Astrocyte of the hippocampus (primary cell): Measurements from ENCODE around the gene ADI1.

ENCODE experiments used
- DNase-seq: peaks from one replicate; pipeline ENCODE4 v3.0.0; 2011; ENCODE audit warnings: low read depth, low spot score

ADI1 gene

DNA sequence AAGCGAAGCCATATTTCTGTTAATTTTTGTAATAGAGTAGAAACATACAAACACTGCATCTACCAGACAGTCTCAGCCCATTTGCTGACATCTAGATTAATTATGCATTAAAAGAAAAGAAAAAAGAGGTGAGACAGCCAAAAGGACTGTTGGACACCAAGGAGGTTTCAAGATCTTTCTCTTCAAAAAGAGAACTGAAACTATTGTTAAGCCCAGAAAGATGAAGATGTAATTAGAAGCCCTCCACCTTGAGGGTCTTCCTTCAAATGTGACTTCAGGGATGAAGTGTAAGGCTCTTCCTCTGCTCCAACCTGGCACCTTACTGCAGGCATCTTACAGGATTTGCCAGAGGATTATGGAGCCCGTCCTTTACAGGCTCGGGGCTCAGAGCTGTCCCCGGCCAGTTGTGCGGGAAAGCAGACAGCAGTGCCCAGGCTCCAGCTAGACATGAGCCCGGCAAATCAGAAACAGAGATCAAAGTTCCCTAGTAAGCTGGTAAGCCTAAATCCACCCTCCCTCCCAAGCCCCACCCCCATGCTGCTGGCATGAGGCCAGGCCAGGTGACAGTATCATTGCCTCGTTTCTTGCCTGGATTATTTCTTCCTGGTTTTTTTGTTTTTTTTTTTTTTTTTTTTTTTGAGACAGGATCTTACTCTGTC, 38.9 kb downstream of the ADI1 start:
- no peak for DNase-seq

DNA sequence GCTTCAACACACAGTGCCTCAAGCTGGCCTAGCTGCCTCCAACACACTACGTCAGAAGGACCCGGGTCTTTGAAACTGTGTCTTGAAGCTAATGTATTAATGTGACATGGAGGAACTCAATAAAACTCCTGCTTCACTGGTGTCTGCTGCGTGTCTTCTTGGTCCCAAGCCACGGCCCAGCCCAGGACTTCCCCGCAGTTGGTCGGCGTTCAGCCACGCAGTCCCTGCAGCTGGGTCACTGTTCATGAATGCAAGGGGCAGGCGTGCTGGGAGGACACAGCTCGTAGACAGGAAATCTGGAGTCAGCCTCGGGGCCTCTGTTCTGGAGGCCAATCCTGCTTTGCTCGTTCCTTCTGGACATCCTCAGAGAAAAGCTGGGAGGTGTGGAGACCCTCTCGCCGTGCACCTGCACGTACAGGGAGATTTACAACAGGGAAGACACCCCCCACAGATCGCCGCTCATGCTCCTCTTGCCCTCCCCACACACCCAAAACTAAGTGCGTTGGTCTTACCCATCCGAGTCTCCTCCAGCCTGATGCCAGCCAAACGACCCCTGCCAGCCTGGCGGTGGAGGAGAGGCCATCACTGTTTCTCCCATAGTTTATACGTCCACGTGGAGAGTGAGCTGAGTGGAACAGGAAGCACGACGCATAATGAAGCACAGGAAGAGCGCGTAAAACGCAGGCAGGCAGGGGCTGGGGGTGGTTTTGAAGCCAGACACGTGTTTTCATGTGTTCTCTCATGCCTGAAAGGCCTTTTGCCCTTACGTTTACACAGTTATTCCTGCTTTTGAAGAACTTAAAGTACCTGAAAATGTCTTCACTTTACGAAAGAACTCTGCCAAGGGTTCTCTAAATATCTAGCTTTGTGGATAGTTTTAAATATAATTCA, 39.7 kb downstream of the ADI1 start:
- DNase-seq, result no peak

DNA sequence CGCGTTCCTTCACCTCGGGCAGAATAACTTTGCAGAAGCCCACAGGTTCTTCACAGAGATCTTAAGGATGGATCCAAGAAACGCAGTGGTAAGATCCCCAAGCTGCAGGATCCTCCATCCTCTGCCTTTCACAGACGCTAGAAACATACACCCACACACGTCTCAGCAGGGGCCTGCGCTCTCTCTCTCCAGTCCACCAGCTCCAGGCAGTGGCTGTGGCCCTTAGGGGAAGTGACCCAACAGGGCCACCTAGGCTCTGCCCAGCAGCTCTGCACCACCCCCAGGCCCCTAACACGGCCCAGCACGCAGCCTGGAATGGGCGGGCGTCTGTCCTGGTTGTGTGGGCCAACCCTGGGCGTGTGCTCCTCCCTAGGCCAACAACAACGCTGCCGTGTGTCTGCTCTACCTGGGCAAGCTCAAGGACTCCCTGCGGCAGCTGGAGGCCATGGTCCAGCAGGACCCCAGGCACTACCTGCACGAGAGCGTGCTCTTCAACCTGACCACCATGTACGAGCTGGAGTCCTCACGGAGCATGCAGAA, 40.4 kb downstream of the ADI1 start:
- no peak for DNase-seq

DNA sequence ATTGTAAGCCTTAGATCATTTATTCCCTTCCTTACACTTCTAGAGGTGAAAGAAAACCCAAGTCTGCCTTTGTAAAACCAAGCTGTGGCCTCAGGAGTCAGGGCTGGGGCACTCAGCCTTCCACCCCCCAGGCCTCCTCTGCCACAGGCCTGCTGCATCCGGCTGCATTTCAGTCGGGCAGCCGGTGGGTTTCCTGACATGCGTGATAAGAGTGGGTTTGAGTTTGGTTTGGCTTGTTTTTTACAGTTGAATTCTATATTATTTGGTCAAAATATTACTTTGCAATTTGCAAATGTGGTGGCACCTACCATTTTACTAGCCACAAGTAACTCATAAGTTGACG, 42.4 kb downstream of the ADI1 start:
- DNase-seq, result no peak

DNA sequence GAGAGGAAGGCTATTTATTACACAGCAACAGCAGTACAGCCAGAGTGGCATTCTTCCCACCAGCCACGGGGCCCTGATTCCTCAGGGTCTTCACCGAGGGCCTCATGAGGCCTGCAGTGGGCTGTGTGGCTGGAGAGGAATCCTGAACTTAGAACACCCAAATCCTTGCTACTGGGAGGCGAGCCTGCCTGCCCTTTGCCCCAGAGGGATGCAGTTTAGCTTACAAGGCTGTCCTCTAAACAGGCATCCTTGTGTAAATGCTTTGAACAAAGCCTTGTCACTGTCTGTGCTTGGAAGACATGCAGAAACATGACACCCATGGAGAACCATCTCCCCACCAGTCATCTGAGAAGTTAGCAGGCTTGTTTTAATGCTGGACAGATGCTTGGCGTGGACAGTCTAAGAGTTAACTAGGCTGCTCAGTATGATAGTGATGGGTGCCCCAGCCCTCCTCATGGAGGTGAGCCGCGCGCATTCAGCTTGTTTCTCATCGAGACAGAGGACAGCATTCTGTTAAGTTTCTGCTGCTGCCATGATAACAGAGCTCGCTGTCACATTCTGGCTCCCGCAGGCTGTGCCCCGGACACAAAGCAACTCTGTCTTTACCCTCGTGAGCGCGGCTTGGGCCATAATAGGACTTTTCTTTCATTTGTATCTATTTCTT, 42.9 kb downstream of the ADI1 start:
- DNase-seq, result no peak

DNA sequence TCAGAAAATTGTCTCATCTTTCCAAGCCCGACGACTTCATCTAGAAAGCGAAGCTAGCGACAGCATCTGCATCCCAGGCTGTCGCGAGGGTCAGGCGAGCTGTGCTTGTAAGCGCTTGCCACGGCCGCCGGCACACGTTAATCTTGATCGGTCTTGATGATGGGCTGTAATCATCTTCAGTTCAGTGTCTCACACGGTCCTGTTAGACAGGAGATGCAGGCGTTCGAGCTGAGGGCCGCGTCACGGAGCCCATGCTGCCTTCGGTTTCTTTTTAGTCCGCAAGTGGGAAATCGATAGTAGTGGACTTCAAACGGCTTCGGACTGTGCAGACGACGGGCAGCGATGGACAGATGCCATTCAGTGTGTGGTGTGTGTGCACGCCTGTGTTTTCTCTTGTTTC, 43.6 kb downstream of the ADI1 start:
- DNase-seq, result no peak

DNA sequence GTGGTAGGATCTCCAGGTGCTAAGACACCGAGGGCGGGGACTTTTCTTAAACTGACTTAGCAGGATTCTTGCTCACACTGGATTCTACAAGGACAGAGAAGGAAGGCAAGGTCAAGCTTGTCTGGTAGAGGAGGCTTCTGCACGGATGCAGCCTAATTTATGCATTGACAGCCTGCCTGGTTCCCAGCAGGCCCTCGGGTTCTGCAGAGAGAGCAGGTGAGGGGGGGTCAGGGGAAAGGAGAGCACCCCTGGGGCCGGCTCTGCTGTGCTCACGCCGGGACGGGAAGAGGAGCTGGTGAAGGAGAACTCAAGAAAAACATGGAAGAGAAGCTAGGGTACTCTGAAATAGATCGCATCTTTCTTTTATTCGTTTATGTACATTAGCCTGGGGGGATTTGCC, 46.4 kb downstream of the ADI1 start:
- no peak for DNase-seq

DNA sequence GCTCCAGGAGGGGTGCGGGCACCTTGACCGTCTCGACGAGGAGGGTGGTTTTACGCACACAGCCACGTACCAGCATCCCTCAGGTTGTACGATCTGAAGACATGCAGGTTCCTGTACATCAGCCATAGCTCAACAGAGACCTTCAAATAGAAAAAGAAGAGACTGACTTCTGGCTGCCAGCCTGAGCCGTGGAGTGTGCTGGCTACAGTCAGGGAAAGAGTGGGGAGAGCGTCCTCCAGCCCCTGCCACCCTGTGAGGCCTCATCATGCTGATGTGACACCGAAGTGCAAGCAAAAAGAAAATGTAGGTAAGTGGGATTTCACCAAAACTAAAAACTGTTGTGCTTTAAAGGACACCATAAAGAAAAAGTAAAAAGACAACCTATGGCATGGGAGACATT, 47.0 kb downstream of the ADI1 start:
- no peak for DNase-seq

DNA sequence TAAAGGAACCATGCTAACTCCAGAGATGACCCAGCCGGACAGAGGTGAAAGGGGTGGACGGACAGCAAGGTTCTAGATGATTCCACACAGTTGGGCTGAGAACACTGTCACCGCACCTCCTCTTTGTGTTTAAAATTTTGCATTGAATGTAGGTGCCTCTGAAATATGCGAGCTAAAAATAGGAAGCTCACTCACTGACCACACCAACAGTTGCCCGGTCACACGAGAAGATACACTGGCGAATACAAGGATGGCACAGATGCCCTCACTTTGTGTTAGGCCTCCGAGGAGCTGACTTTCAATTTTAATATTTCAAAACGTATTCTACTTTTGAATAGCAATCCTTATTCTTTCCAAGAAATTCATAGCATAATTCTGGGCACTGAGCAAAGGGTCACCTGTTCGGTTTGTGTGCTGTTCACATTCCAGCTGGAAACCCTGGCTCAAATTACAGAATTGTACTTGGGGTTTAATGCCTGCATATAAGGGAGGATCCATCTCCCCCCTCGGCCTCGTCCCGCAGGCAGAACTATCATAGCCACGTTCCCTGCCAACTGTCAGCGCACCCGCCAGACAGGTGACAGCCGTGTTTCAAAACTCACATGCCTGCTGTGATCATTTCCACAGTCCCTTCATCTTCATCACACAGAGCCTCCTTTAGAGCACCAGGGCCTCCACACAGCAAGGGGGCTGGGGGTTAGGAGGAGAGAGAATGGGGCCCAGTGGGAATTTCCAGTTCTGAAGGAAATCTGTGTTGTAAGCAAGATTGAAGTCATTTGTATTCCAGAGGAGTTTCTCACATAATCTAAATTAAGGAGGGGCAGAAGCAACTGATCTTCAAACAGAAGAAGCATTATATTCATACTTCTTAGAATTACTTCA, 48.2 kb downstream of the ADI1 start:
- peak; percentile 51 for DNase-seq

DNA sequence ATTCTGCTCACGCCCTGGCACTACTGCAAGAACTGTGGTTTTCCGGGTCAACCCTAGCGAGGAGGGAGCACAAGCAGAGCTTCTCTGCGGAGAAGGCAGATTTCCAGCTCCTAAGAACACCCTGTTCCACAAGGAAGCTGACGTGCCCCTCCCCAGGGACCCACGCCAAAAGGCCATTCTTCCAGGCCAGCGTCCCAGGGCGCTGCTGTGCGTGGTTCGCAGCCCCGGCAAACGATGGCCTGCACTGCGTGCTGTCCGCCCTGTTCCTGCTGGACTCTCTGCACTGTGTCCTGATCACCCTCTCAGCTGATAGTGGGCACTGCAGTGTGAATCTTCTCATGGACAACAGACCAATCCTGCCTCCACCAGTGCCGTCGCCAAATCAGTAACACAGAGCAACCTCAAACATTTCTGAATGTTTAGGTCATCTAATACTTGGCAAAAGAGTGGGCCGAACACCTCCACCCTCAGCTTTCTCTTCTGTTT, 49.1 kb downstream of the ADI1 start:
- DNase-seq, result peak; percentile 93

DNA sequence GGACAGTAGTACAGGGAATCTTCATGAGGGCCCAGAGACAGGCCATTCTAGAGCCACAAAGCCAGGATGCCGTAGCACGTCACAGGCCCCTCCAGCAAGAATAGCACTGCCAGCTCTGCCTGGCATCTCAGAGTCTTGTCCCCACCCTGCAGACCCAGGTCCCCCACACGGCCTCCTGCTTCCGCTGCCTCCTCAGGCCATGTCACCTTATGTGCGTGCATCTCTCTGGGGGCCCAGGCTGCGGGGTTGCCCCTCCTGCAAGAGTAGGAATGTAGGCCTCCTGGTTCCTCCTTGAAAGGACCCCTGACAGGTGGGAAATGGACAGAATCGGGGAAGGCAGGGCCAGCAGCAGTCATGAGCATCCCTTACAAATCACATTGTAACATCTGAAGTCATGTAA, 49.8 kb downstream of the ADI1 start:
- DNase-seq, result no peak

DNA sequence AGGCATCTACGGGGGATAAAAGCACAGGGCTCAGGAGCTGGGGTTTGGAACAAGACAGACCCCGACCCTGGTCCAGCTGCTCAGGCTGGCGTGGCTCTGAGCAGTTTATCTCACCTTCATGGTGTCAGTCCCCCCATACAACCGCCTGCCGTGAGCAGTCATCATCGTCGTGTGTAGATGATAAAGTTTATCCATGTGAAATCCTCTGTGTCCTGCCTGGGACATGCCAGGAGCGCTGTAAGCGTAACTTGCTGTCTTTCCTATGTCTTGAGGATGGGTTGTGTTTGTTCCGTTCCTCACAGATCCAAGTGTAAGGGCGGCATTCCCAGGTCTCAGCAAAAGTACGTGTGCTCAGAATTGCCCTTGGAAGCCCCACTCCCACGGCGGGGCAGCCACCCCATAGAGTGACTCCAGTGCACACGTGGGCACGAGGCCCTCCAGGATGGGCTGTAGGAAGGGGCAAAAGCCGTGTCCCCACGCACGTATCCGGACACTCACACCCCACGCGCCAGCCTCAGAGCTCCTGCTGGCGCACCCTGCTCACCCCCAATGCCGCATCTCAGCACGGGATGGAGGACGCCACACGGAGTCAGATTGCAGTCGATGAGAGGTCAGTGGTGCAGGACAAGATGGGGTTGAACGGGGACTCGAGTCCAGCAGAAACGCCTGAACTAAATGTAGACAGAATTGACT, 50.9 kb downstream of the ADI1 start:
- no peak for DNase-seq

DNA sequence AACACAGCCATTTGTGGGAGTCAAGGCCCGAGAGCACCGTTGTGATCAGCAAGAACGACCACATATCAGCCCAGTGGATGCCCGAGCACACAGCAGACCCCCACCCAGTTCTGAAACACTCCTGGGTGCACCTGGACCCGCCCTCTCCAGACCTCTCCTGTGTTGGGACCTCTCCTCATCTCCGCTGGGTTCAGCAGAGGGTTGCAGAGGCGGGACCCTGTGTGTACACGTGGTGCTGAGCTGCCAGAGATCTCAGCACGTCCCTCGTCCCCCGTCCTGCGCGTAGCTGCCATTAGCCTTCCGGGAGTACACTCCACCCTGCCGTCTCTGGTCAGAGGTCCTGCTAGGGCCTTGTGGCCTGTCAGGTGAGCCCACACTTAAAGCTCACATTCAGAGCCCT, 51.7 kb downstream of the ADI1 start:
- DNase-seq, result no peak

DNA sequence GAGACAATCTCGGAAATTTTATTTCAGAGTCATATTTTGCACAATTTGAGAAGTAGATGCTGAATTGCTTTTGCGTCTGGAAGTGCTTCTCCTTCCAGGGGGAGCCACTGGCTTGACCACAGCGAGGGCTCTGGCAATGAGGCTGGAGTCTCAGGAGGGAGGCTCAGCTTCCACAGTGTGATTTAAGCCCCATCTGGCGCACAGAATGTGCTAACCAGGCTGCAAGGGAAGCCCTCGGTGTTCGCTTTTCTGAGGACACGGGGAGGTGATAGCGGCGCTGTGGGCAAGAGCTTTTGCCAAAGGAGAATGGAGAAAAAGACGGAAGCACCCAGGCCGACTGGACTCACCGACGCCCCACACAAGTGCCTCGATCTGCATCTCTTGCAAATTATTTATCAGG, 52.4 kb downstream of the ADI1 start:
- DNase-seq, result no peak

DNA sequence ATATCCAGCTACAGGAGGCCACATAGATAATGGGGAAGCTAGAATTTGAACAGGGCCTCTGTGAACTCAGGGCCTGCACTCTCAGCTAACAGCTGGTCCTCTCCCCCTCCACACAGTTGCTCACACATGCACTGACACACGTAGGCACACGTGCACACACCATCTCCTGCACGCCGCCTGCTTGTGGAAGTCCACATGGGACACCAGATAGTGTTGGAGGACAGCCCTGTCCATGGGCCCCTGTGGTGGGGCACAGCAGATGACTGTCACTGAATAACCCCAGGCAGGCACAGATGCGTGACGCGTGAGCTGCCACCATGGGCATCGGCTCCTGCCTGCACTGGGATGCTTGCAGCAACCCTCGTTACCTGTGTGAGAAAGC, 52.9 kb downstream of the ADI1 start:
- DNase-seq, result no peak

DNA sequence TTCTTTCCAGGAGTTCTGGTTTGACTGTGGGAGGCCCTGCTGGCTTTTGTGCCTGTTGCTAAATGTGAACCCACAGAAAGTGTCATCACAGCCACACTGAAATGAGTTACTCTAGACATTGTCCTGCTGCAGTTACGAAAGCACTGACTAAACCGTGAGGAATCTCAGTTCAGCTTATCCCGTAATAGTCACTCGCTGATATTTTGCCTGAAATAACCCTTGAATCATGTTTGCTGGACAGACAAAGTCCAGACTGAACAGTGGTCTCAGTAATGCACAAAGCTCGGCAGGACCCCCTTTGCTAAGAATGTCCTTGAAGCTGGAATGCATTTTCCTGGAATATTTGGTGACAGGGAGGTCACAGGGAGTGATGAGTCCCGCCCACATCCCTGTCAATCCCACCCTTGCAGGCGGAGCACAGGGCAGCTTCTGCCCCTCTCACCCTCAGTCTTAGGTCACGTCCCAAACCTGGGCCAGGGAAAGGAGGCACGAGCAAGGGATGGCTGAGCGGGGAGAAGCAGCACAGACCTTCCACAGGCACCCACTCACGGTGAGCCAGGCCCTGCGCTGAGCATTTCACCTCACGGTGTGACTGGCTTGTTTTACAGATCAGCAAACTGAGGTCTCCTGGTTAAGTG, 53.4 kb downstream of the ADI1 start:
- DNase-seq, result peak; percentile 93

DNA sequence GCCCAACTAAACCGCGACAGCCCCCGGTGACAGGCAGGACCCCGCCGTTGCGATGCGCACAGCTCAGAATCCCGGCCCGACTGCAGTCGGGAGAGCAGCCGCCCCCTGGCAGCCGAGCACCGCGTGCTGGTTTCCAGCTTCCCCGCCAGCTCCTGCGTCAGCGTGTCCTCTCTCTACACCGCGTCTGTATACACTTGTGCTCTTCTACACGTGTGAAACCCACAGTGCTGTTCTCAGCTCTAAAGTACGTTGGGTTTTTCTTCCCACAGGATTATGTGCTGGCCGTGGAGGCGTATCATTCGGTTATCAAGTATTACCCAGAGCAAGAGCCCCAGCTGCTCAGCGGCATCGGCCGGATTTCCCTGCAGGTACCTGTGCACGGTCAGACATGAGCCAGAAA, 54.0 kb downstream of the ADI1 start:
- no peak for DNase-seq

DNA sequence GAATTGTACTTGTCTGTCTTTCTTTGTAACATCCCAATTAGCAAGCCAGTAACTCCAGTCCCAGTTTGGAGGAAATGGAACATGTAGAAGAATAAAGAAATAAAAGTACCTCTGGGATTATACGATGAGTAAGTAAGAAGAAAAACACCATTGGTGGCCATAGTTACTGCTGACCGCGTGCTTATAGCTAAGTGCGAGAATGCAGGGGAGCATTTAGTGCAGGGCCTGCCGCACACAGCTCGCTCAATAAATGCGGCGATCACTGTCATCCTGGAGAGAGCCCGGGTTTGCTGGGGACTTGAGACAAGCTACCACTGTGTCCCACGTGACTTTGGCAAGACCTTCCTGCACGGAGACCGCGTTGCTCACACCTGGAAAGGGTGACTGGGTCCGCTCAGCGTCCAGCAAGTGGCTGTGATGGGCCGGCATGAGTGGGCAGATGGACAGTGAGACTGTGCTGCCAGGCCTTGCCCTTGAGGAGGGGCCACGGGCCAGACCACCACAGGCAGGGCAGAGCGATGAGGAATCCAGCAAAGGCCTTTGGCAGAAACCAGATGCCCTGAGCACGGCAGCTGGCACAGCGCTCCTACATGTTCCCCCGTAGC, 54.8 kb downstream of the ADI1 start:
- no peak for DNase-seq

DNA sequence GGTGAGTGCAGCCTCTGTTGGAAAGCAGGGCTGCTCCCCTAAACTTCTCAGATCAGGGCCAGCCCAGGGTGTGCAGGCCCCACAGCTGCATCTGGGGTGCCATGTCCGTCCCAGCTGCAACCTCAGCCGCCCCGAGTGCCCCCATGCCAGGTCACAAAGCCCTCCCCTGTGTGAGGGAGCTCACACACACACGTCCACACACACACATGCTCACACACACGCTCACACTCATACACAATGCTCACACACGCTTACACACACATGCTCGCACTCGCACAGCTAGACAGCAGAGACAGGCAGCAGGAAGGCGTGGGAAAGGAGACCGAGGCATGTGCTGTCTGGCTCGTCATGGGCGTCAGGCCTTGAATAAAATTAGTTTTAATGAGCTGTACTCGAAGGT, 55.4 kb downstream of the ADI1 start:
- DNase-seq, result no peak
